HG03095 (cell line): Measurements from ENCODE around the gene ANO2.

Source experiments
- ATAC-seq: cut with Tn5 transposase; IDR thresholded peaks from one replicate; pipeline ENCODE4 v1.9.1; 2021; ENCODE audit warnings: moderate library complexity; ENCODE audit not compliant: unreplicated experiment

ANO2 gene

GRCh38 chr12:5964913-5965900 lies 20.1 kb upstream of the ANO2 start:
- ATAC-seq = no peak

GRCh38 chr12:5963515-5963914 lies 18.5 kb upstream of the ANO2 start:
- ATAC-seq = no peak

- ATAC-seq = no peak
These were observed 15.7 kb upstream of the ANO2 start for GRCh38 chr12:5960783-5961182.

- ATAC-seq = no peak
These were observed 11.9 kb upstream of the ANO2 start for GRCh38 chr12:5956987-5957386.

- ATAC-seq = no peak
These were observed 9.6 kb upstream of the ANO2 start for GRCh38 chr12:5954661-5955060.

GRCh38 chr12:5953835-5954586 lies 9.0 kb upstream of the ANO2 start:
- no peak for ATAC-seq

GRCh38 chr12:5952031-5952430 lies 7.0 kb upstream of the ANO2 start:
- ATAC-seq = no peak

- ATAC-seq = no peak
These were observed 3.6 kb upstream of the ANO2 start for GRCh38 chr12:5948696-5949095.

GRCh38 chr12:5947006-5947405 lies 1.9 kb upstream of the ANO2 start:
- no peak for ATAC-seq

- ATAC-seq = no peak
These were observed 1.3 kb upstream of the ANO2 start for GRCh38 chr12:5946388-5946787.

- ATAC-seq = no peak
These were observed 380 bp downstream of the ANO2 start for GRCh38 chr12:5944688-5945070.

- ATAC-seq = no peak
These were observed 1.0 kb downstream of the ANO2 start for GRCh38 chr12:5944053-5944452.

GRCh38 chr12:5941907-5942306 lies 3.2 kb downstream of the ANO2 start:
- ATAC-seq = no peak

- no peak for ATAC-seq
These were observed 17.1 kb downstream of the ANO2 start for GRCh38 chr12:5927732-5928516.

GRCh38 chr12:5925646-5926045 lies 19.4 kb downstream of the ANO2 start:
- no peak for ATAC-seq

- ATAC-seq = no peak
These were observed 20.7 kb downstream of the ANO2 start for GRCh38 chr12:5924342-5924741.

GRCh38 chr12:5923751-5924150 lies 21.3 kb downstream of the ANO2 start:
- ATAC-seq = no peak

GRCh38 chr12:5923043-5923605 lies 21.9 kb downstream of the ANO2 start:
- no peak for ATAC-seq

- no peak for ATAC-seq
These were observed 22.8 kb downstream of the ANO2 start for GRCh38 chr12:5921966-5922899.
